HepG2 (cell line): ENCODE data around the gene KIF7. TPM values are rescaled to one million over a fixed set of nuclear protein-coding genes. Genes with fewer than 3 reads are reported as not detected.

Experiments
- ATAC-seq: fragments of 200-7000 bp; cut with Tn5 transposase; 3 replicates; pipeline ENCODE4 v1.9.1; 2020; ENCODE audit warnings: mild to moderate bottlenecking, moderate library complexity
- BruUV-seq: library from RNA; stranded (reverse); fragments of 400-500 nt; replicated peaks from 2 replicates; lab custom pipeline; 2021; lab: Mats Ljungman, UMichigan
- CTCF ChIA-PET: fragments of 300-600 bp; formaldehyde crosslinking; extraction: SDS; loops from one replicate; lab custom pipeline; 2021; ENCODE audit warnings: low total read pairs, inconsistent platforms, low intra/inter-chr PET ratio; lab: Yijun Ruan, JAX
- POLR2A ChIA-PET: fragments of 350-600 bp; sonication (Branson Sonifier 250); formaldehyde crosslinking; loops from one replicate; lab custom pipeline; 2020; ENCODE audit warnings: antibody characterized with exemption, inconsistent platforms; lab: Yijun Ruan, JAX
- DNase-seq: peaks from one replicate; pipeline ENCODE4 v3.0.0-alpha.2; 2015; ENCODE audit warnings: low spot score
- FAIRE-seq: peaks from 3 replicates; lab custom pipeline; 2011; peaks lifted over from hg19 to GRCh38; lab: Jason Lieb, UNC
- H2AFZ ChIP-seq: one replicate; pipeline ENCODE4 v1.6.1; 2011; ENCODE audit warnings: low read length, inconsistent platforms
- H3K27ac ChIP-seq: fragments of 300-600 bp; 3 replicates; pipeline ENCODE4 v1.8.0; 2011; ENCODE audit warnings: mixed run types, mild to moderate bottlenecking, mixed read lengths, low read length, inconsistent platforms; ENCODE audit not compliant: insufficient read depth; ENCODE audit errors: extremely low read length
- H3K27me3 ChIP-seq, 2 experiments: fragments of 200-600 bp in 1 of 2; 2 replicates in 1 of 2; 3 replicates in 1 of 2; pipeline versions ENCODE4 v1.6.0 to v1.8.0; 2011; ENCODE audit warnings: low read length in 2 of 2, mild to moderate bottlenecking in 2 of 2, moderate library complexity in 2 of 2, inconsistent platforms in 1 of 2; ENCODE audit not compliant: insufficient read depth in 2 of 2, control insufficient read depth in 1 of 2
- H3K36me3 ChIP-seq, 2 experiments: fragments of 200-600 bp in 1 of 2; replicated peaks in 1 of 2; 2 replicates in 1 of 2; 3 replicates in 1 of 2; pipeline versions ENCODE4 v1.5.1 to v1.8.0; 2011; ENCODE audit warnings: low read length in 2 of 2, inconsistent platforms in 1 of 2; ENCODE audit not compliant: insufficient read depth in 2 of 2, control insufficient read depth in 1 of 2
- H3K4me1 ChIP-seq: 2 replicates; pipeline ENCODE4 v1.5.1; 2012; ENCODE audit warnings: low read length, inconsistent platforms; ENCODE audit not compliant: insufficient read depth
- H3K4me2 ChIP-seq: 2 replicates; pipeline ENCODE4 v1.6.0; 2011; ENCODE audit warnings: low read depth, low read length, inconsistent platforms
- H3K4me3 ChIP-seq, 3 experiments: fragments of 200-600 bp in 1 of 3; sonication (generic), shearing (Covaris generic) in 1 of 3; replicated peaks in 1 of 3; 2 replicates each; pipeline ENCODE4 v1.5.1; 2011 to 2016; ENCODE audit warnings: low read length in 3 of 3, inconsistent platforms in 2 of 3, low read depth in 2 of 3, mild to moderate bottlenecking in 2 of 3, control low read depth in 1 of 3, mixed read lengths in 1 of 3; ENCODE audit not compliant: insufficient read depth in 1 of 3
- H3K79me2 ChIP-seq: one replicate; pipeline ENCODE4 v1.6.1; 2011; ENCODE audit warnings: low read length, inconsistent platforms; ENCODE audit not compliant: insufficient read depth
- H3K9ac ChIP-seq: 2 replicates; pipeline ENCODE4 v1.6.0; 2011; ENCODE audit warnings: mild to moderate bottlenecking, low read depth, low read length, inconsistent platforms; ENCODE audit not compliant: insufficient read depth
- H3K9me3 ChIP-seq: 2 replicates; pipeline ENCODE4 v1.5.1; 2012; ENCODE audit warnings: mild to moderate bottlenecking, low read length
- H4K20me1 ChIP-seq: 2 replicates; pipeline ENCODE4 v1.6.0; 2011; ENCODE audit warnings: inconsistent platforms, mild to moderate bottlenecking, low read length, moderate library complexity; ENCODE audit not compliant: insufficient read depth
- ARID4A ChIP-seq: sonication (generic); formaldehyde crosslinking; IDR thresholded peaks from 2 replicates; pipeline ENCODE4 v1.5.0; 2020; ENCODE audit warnings: mild to moderate bottlenecking, missing genetic modification reagents, borderline replicate concordance
- HDAC1 ChIP-seq: sonication (generic); formaldehyde crosslinking; IDR thresholded peaks from 2 replicates; pipeline ENCODE4 v1.5.1; 2020; ENCODE audit warnings: mild to moderate bottlenecking, missing genetic modification reagents
- HNRNPL ChIP-seq: fragments of 200-400 bp; formaldehyde crosslinking; IDR thresholded peaks from 2 replicates; pipeline ENCODE4 v1.6.1; 2017; ENCODE audit warnings: mild to moderate bottlenecking, low read depth, low read length
- ISL2 ChIP-seq: sonication (generic); formaldehyde crosslinking; IDR thresholded peaks from 2 replicates; pipeline ENCODE4 v1.5.0; 2020; ENCODE audit warnings: missing genetic modification reagents
- MLLT10 ChIP-seq: sonication (generic); formaldehyde crosslinking; IDR thresholded peaks from 2 replicates; pipeline ENCODE4 v1.4.0; 2020; ENCODE audit warnings: missing genetic modification reagents
- NCOA1 ChIP-seq: sonication (generic); formaldehyde crosslinking; IDR thresholded peaks from 2 replicates; pipeline ENCODE4 v1.9.0; 2021; ENCODE audit warnings: missing genetic modification reagents
- ONECUT2 ChIP-seq: sonication (generic); formaldehyde crosslinking; IDR thresholded peaks from 2 replicates; pipeline ENCODE4 v1.4.0; 2020; ENCODE audit warnings: missing genetic modification reagents
- PRDM10 ChIP-seq: sonication (generic); formaldehyde crosslinking; IDR thresholded peaks from 2 replicates; pipeline ENCODE4 v1.4.0; 2020; ENCODE audit warnings: low read depth, missing genetic modification reagents
- SMC3 ChIP-seq: IDR thresholded peaks from 2 replicates; pipeline ENCODE4 v1.6.1; 2011; ENCODE audit warnings: low read length, improper control_type of control experiment
- SMYD3 ChIP-seq: sonication (generic); formaldehyde crosslinking; IDR thresholded peaks from 2 replicates; pipeline ENCODE4 v1.8.1; 2023; ENCODE audit warnings: mild to moderate bottlenecking, missing genetic modification reagents
- ZNF782 ChIP-seq: sonication (generic); formaldehyde crosslinking; IDR thresholded peaks from 2 replicates; pipeline ENCODE4 v1.4.0; 2020; ENCODE audit warnings: missing genetic modification reagents, mild to moderate bottlenecking, borderline replicate concordance
- WGBS: methylation state at CpG from one replicate; pipeline ENCODE4 v1.1.6; 2017; ENCODE audit warnings: low lambda C conversion rate; 5-methylcytosine and 5-hydroxymethylcytosine counted together
- in situ Hi-C: cut with HindIII; loops from 2 replicates; pipeline ENCODE4 v1.10.0; 2017; ENCODE audit warnings: low pct_unique_long_range_greater_than_20kb; ENCODE audit not compliant: extremely low pct_ligation_motif_present
- intact Hi-C: fragments of 100-400 bp; cut with micrococcal nuclease; formaldehyde crosslinking; loops from one replicate; pipeline ENCODE4 v1.10.0; 2022; ENCODE audit not compliant: unreplicated experiment
- polyA plus RNA-seq, 8 experiments: library from polyadenylated mRNA; depleted of rRNA in 3 of 8; stranded (reverse) in 7 of 8; unstranded in 1 of 8; fragments of >200 nt; fragmentation: Illumina TruSeq in 4 of 8; extraction: Trizol in 4 of 8; gene quantifications; 2 replicates each; pipeline versions ENCODE4 v1.2.1 to v1.2.3, GENCODE V29; 2011 to 2016; ENCODE audit warnings: low read depth in 4 of 8, missing spikeins in 1 of 8, mixed read lengths in 1 of 8; ENCODE audit not compliant: insufficient read depth in 1 of 8
- total RNA-seq, 5 experiments: library from RNA; depleted of rRNA; stranded (reverse); fragments of >200 nt; fragmentation: Illumina TruSeq; extraction: Trizol; gene quantifications; 2 replicates each; pipeline ENCODE4 v1.2.3, GENCODE V29; 2016; ENCODE audit warnings: low read depth in 1 of 5

The KIF7 gene
- total and polyA plus RNA-seq, 2 of the 13 experiments (the other 11 are each of a cell fraction or from before 2014, with no cell fraction given) = 1.5 to 6.2 TPM

- FAIRE-seq (no peak), DNase-seq (no peak), ATAC-seq (no peak)
- no peaks in the 10 kb centered on the region for H4K20me1 ChIP-seq
- H2AFZ ChIP-seq = no peak overlapping the region
- H3K27ac ChIP-seq = no peak overlapping the region
- CTCF ChIA-PET = no interaction called here
- no peak overlapping the region for H3K4me2 ChIP-seq
- H3K9me3 ChIP-seq = no peaks in the 10 kb centered on the region; the same call in 1 of the 2 replicates
- intact Hi-C loops (no loop called here), in situ Hi-C loops (no loop called here)
- no peak overlapping the region for H3K9ac ChIP-seq
- H3K4me1 ChIP-seq = no peaks in the 10 kb centered on the region
- no TSS peak for BruUV-seq
- POLR2A ChIA-PET = no interaction called here
- no peak for TF ChIP-seq HNRNPL
- TF ChIP-seq ARID4A (CRISPR knock-in tag) = no peak
- no peak for TF ChIP-seq ISL2 (CRISPR knock-in tag)
- no peak for TF ChIP-seq SMC3
- no peak overlapping the region for H3K4me3 ChIP-seq
- H3K79me2 ChIP-seq = no peaks in the 10 kb centered on the region
- no peaks in the 10 kb centered on the region for H3K27me3 ChIP-seq
- H3K36me3 ChIP-seq = peaks cover 12 to 83% of the 10 kb centered on the region in 2 experiments
- WGBS = 96% methylated on average over 2 of the region's 2 CpGs
These were observed 44.0 kb downstream of the KIF7 start for GRCh38 chr15:89611317-89611716.

GRCh38 chr15:89599021-89599420 is 56.2 kb downstream of the KIF7 start:
- no peaks in the 10 kb centered on the region for H3K79me2 ChIP-seq
- H2AFZ ChIP-seq = no peak overlapping the region
- H3K4me3 ChIP-seq = no peak overlapping the region
- no peak overlapping the region for H3K4me2 ChIP-seq
- no peak overlapping the region for H3K27ac ChIP-seq
- no peak overlapping the region for H3K9ac ChIP-seq
- no peak for DNase-seq
- no peak for ATAC-seq
- no peaks in the 10 kb centered on the region for H4K20me1 ChIP-seq
- no peak for FAIRE-seq
- H3K27me3 ChIP-seq = no peaks in the 10 kb centered on the region
- POLR2A ChIA-PET = no interaction called here
- H3K4me1 ChIP-seq = no peaks in the 10 kb centered on the region
- in situ Hi-C loops = no loop called here
- CTCF ChIA-PET = no interaction called here
- no TSS peak for BruUV-seq
- WGBS = 97% methylated on average over 4 of the region's 4 CpGs
- no peaks in the 10 kb centered on the region for H3K9me3 ChIP-seq
- H3K36me3 ChIP-seq = peaks cover 14 to 76% of the 10 kb centered on the region in 2 experiments
- intact Hi-C loops = no loop called here
- TF ChIP-seq HDAC1 (no peak), PRDM10 (no peak), ZNF782 (no peak), NCOA1 (CRISPR knock-in tag) (no peak), ONECUT2 (CRISPR knock-in tag) (no peak), SMYD3 (CRISPR knock-in tag) (no peak), MLLT10 (CRISPR knock-in tag) (no peak)
